ENCODE data around the gene RNU6-9. TPM values are rescaled to one million over a fixed set of nuclear protein-coding genes. Genes with fewer than 3 reads are reported as not detected.

RNU6-9 gene
- polyA plus RNA-seq, 5 donors, result not detected

DNA sequence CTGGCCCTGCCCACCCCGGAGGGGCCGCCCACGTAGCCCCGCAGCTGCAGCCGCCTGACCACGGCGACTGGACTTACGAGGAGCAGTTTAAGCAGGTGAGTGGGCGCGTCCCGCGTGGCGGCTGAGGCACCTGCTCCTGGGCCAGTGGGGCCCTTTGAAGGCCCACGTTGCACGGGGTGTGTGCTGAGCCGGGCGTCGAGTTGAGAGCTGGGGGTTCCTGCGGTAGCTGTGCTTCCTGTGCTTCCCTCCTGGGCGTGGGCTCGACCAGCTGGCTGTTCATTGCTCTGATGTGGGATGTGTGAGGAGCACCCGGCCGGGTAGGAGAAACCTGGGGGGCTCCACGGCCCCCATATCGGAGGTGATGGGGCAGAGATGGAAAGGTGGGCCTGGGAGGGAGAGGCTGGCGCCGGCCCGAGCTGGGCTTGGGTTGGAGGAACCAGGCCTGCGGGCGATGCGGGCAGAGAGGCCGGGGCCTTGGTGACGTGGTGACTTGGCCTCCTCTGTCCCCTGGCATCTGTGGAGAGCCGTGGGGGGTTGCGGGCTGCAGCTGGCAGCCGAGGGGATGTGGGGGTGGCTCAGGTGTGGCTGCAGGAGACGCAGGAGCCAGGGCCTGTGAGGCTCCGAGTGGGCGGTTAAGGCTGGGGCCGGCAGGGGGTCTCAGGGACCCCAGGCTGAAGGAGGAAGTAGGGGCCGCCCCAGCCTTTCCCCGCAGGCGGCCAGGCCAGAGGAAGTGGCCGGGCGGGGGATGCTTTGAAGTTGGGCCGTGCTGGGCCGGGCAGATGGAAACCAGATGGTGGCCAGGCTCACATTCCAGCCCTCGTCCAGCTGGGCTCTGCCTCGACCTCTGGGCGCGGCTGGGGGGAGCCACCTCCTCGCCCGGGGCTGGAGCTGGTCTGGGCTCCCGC lies 39.6 kb downstream of the RNU6-9 start:
- DNase-seq, result peak; percentile 85 to 86

DNA sequence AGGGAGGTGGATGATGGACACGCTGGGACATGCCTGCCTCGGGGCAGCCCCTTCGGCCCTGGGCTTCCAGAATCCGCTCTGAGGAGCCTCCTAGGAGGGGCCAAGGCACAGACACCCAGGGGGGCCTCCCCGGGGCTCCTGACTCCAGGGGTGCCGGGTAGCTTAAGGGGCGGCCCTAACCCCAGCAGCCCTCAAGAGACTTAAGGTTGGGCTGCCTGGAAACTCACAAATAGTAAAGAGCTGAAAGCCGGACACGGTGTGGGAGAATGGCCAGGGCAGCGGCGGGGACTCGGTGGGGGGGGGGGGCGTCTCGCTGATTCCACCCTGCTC lies 40.2 kb downstream of the RNU6-9 start:
- no peak for DNase-seq

DNA sequence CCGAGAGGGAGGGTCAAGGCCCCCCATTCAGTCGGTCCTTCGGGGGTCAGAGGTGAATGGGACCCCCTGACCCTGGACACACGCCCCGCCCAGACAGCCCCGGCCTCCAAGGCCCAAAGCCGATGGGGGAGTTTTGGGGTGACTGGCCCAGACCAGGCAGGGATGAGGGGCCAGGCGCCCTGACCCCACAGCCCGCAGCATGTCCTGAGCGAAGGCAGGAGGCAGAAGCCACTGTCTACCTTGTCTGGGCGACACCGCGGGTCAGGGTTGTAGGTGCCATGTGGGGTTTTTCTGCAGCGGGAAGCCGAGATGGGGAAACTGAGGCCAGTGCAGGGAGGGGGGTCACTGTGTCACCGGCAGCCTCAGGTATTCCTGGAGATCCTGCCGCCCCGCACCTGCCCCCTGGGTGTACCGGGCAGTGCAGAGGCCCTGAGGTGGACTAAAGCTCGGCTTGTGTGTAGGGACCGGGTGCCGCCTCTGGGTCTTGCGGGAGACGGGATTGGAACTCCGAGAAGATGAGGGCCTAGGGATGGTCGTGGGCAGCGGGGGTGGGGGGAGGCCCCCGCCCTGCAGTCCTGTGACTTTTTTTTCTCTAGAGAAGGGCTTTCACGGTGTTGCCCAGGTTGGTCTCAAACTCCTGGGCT lies 41.0 kb downstream of the RNU6-9 start:
- no peak for DNase-seq

DNA sequence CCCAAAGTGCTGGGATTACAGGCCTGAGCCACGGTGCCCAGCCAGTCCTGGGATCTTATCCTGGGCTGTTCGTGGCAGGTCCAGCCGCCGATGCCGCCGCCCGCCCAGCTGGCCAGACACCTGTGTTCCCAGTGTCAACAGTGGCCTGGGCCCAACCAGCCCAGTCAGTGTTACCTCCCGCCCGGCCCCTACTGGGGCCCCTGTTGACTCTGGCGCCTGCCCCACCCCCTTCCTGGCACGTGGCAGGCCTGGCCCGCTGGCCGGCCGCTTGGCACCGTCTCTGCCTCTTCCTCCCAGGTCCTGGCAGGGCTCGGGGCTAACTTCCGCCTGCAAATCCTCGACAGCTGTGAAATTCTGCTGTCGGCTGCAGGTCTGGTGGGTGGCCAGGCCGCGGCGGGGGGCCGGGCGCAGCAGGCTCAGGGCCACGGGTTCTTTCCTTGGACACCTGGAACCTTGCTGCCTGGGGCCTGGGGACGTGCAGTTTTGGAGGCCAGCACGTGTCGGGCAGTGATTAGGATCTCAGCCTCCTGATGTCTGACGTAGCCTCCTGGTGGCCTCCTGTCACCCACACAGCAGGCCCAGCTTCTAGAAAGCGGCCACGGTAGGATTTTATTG lies 41.7 kb downstream of the RNU6-9 start:
- DNase-seq, result peak; percentile 92 to 94

DNA sequence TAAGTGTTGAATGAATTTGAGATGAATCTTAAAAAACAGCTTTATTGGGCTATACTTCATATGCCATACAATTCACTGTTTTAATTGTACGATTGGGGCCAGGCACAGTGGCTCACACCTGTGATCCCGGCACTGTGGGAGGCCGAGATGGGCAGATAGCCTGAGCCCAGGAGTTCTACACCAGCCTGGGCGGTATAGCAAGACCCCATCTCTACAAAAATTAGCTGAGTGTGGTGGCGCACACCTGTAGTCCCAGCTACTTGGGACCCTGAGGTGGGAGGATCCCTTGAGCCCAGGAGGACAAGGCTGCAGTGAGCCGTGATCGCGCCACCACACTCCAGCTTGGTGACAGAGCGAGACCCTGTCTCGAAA lies 42.9 kb downstream of the RNU6-9 start:
- DNase-seq, result no peak

DNA sequence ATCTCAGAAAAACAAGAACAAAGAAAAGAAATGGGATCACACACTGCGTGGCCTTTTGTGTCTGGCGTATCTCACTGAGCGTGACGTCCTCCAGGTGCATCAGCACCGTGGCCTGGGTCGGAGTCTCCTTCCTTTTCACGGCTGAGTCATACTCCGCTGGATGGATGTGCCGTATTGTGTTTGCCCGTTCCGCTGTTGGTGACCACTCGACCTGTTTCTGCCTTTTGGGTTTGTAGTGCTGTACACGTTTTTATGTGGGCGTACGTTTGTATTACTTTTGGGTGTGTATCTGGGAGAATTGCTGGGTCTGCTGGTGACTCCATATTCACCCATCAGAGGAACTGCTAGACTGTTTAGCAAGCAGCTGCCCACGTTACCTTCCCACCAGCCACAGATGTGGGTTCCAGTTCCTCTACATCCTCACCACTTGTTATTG lies 44.0 kb downstream of the RNU6-9 start:
- no peak for DNase-seq

DNA sequence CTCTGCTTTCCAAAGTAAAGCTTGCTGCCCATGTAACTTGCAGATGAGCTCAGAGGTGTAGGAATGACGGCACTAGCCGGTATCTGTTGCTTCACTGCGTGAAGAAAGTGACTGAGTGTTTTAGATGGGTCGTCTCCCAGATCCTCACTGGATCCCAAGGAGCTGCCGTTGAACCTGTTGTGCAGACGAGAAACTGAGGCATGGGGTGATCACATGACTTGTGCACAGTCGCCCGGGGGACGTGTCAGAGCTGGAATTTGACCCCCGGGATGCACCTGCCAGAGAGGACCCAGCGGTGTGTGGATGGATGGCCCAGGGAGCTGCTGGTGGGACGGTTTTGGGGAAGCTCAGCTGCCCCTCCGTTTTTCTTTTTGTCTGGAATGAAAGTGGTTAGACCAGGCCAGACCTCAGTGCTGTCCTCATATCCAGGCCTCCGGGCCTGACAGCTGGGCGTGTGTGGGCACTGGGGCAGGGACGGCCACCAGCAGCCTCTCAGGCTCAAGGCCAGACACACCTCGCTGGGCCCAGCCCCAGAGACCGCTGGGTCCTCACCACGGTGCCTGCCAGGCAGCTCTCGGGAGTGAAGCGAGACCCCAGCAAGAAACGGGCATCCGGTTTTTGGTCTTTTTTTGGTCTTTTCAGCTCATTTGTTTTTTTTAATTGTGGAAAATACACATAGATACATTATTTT lies 45.1 kb downstream of the RNU6-9 start:
- no peak for DNase-seq

DNA sequence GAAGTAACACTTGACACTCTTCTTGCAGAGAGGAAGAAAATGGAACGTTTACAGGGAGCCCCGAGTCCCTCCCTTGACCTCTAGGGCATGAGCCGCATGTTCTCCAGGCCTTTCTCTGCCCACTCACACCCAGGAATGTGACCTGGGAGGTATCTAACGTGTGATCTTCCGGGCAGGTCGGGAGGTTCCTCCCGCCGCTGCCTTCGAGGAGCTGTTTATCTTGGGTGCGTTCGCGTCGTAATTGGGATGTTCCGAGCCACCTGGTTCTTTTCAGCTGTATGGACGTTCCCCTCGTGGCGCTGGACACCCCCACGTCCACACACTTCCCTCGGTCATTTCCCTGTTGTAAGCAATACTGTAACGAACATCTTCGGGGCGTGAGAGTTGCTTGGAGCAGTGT lies 46.2 kb downstream of the RNU6-9 start:
- no peak for DNase-seq

DNA sequence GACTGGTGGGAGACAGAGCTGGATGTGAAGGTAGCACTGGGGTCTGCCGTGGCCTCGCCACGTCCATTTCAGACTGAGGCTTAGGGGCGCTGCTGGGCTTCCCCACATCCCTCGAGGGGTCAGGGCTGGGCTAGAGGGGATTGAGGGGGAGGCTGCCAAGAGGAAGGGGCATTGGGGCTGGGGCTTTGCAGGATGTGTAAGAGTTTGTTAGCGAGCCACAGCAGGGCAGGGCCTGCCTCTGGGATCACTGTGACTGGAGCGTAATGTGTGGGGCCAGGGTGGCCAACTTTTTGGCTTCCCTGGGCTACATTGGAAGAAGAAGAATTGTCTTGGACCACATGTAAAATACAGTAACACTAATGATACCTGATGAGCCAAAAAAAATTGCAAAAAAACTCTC lies 46.6 kb downstream of the RNU6-9 start:
- DNase-seq, result no peak

DNA sequence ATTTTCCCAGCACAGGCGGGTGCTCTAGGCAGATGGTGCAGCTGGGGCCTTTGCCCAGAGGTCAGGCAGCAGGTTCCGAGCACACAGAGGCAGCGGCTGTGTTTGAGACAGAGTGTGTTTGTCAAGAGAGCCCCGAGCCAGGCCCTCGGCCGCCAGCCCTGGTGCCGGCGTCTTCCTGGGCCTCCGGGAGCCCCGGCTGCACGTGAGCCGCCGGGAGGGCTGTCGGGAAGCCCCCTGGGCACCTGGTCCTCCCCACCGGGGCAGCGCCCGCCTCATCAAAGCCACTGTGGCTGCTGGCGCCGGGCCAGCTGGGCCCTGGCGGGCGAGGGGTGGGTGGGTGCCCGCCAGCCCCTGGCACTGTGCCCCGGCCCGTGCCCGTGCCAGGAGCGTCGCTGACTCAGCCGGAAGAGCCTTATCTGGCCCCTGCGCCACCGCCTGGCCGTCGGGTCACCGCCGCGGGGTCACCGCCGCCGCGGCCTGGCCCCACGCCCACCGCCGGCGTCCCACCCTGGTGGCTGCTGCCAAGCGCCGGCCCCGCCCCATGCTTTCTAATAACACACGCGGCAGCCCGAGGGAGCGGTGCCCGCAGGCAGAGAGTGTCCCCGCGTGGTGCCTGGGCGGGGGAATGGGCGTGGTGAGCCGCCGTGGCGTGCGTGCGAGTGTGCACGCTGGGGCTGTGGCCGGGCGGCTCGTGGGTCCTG lies 47.5 kb downstream of the RNU6-9 start:
- no peak for DNase-seq

DNA sequence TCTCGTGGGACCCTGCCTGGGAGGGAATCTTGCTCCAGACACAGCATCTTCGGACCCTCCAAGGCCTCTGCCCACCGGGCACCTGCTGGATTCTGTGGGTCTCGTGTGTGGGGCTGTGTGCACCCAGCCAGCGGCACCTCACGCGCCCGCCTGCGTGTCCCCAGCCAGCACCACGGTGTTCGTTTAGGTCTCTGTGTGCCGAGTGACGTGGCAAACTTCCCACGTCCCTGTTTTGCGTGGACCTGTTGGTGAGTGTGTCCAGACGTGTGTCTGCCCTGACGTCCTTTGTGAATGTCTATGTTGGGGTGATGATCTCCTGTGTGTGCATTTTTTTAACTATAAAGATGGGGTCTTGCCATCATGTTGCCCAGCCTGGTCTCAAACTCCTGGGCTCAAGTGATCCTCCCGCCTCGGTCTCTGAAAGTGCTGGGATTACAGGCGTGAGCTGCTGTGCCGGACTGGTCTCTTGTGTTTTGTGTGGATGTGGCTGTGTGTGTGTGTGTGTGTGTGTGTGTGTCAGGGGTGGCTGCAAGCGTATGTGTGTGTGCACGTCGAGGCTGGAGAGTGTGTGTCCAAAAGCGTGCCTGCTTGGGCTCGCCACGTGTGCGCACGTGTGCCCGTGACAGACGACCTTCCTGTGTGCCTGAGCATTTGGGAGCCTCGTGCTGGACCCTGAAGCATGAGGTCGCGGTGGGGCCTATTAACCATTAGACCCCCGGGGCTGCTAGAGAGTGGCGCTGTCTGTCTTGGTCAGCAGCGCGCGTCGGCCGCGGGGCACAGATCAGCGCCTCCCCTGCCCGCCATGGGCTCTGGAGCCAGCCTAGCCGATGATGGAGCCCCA lies 48.2 kb downstream of the RNU6-9 start:
- no peak for DNase-seq

DNA sequence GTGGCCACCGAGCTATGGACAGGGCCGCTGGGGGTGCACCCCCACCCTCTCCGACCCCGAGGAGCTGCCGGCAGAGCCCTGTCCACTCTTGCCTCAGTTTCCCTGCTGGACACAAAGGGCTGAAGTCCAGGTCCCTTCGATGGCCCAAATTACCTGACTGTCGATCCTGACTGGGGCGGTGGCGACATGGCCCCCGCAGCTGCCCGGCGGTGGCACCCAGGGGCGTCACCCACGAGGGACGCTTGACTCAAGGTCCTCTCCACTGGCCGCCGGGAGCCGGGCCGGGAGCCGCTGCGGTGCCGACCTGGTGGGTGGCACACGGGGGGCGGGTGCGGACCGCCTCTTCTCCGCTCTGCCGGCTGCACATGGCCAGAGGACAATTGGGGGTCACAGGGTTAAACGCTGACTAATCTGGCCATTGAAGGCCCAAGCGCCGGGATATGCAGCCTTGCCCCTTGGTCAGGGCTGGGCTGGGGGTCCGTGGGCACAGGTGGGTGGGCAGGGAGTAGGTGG lies 48.9 kb downstream of the RNU6-9 start:
- no peak for DNase-seq

Other genes starting within 250 kb of the RNU6-9 start
- 10 to 100 TPM; 13.8 to 33.6 (median 19.8) TPM for gene RNF126, start 230.3 kb upstream of the RNU6-9 start, polyA plus RNA-seq (ENCODE audit: insufficient read depth in 1 of 5, insufficient read length in 5 of 5, low replicate concordance in 1 of 5)
- 10 to 100 TPM in 3 of 5 donors, 1 to 10 TPM in 2; 7.0 to 17.2 (median 12.9) TPM for gene FSTL3, start 217.1 kb upstream of the RNU6-9 start, polyA plus RNA-seq (ENCODE audit: insufficient read depth in 1 of 5, insufficient read length in 5 of 5, low replicate concordance in 1 of 5)
- gene PRSS57, start 198.0 kb upstream of the RNU6-9 start, polyA plus RNA-seq (ENCODE audit: insufficient read depth in 1 of 5, insufficient read length in 5 of 5, low replicate concordance in 1 of 5), result under 1 TPM in 4 of 5 donors, not detected in 1; 0.14 to 0.64 (median 0.39) TPM
- 10 to 100 TPM; 32.5 to 62.8 (median 43.2) TPM for gene PALM, start 184.5 kb upstream of the RNU6-9 start, polyA plus RNA-seq (ENCODE audit: insufficient read depth in 1 of 5, insufficient read length in 5 of 5, low replicate concordance in 1 of 5)
- 10 to 100 TPM in 2 of 5 donors, 1 to 10 TPM in 3; 5.7 to 17.2 (median 9.4) TPM for gene MISP, start 142.4 kb upstream of the RNU6-9 start, polyA plus RNA-seq (ENCODE audit: insufficient read depth in 1 of 5, insufficient read length in 5 of 5, low replicate concordance in 1 of 5)
- gene PTBP1, start 96.0 kb upstream of the RNU6-9 start, polyA plus RNA-seq (ENCODE audit: insufficient read depth in 1 of 5, insufficient read length in 5 of 5, low replicate concordance in 1 of 5), result 100 to 1,000 TPM; 294 to 375 (median 310) TPM
- 10 to 100 TPM in 1 of 5 donors, 1 to 10 TPM in 4; 3.0 to 13.7 (median 7.1) TPM for gene PLPPR3, start 71.5 kb upstream of the RNU6-9 start, polyA plus RNA-seq (ENCODE audit: insufficient read depth in 1 of 5, insufficient read length in 5 of 5, low replicate concordance in 1 of 5)
- gene AZU1, start 65.6 kb upstream of the RNU6-9 start, polyA plus RNA-seq (ENCODE audit: insufficient read depth in 1 of 5, insufficient read length in 5 of 5, low replicate concordance in 1 of 5), result 1 to 10 TPM; 1.4 to 4.4 (median 1.9) TPM
- gene PRTN3, start 52.5 kb upstream of the RNU6-9 start, polyA plus RNA-seq (ENCODE audit: insufficient read depth in 1 of 5, insufficient read length in 5 of 5, low replicate concordance in 1 of 5), result 1 to 10 TPM; 1.4 to 3.4 (median 2.2) TPM
- 1 to 10 TPM in 2 of 5 donors, under 1 TPM in 3; 0.20 to 1.7 (median 0.75) TPM for gene ELANE, start 41.2 kb upstream of the RNU6-9 start, polyA plus RNA-seq (ENCODE audit: insufficient read depth in 1 of 5, insufficient read length in 5 of 5, low replicate concordance in 1 of 5)
- 10 to 100 TPM in 1 of 5 donors, 1 to 10 TPM in 4; 4.7 to 31.4 (median 6.3) TPM for gene CFD, start 33.8 kb upstream of the RNU6-9 start, polyA plus RNA-seq (ENCODE audit: insufficient read depth in 1 of 5, insufficient read length in 5 of 5, low replicate concordance in 1 of 5)
- 10 to 100 TPM; 36.7 to 76.2 (median 51.0) TPM for gene MED16, start 297 bp upstream of the RNU6-9 start, polyA plus RNA-seq (ENCODE audit: insufficient read depth in 1 of 5, insufficient read length in 5 of 5, low replicate concordance in 1 of 5)
- 10 to 100 TPM; 27.5 to 61.8 (median 37.1) TPM for gene R3HDM4, start 19.7 kb downstream of the RNU6-9 start, polyA plus RNA-seq (ENCODE audit: insufficient read depth in 1 of 5, insufficient read length in 5 of 5, low replicate concordance in 1 of 5)
- under 1 TPM in 1 of 5 donors, not detected in 4; 0.15 TPM for gene KISS1R, start 23.8 kb downstream of the RNU6-9 start, polyA plus RNA-seq (ENCODE audit: insufficient read depth in 1 of 5, insufficient read length in 5 of 5, low replicate concordance in 1 of 5)
- gene ARID3A, start 32.6 kb downstream of the RNU6-9 start, polyA plus RNA-seq (ENCODE audit: insufficient read depth in 1 of 5, insufficient read length in 5 of 5, low replicate concordance in 1 of 5), result 10 to 100 TPM; 17.0 to 28.0 (median 20.3) TPM
- gene WDR18, start 90.9 kb downstream of the RNU6-9 start, polyA plus RNA-seq (ENCODE audit: insufficient read depth in 1 of 5, insufficient read length in 5 of 5, low replicate concordance in 1 of 5), result 10 to 100 TPM; 22.3 to 47.6 (median 30.8) TPM
- 1 to 10 TPM in 2 of 5 donors, under 1 TPM in 3; 0.31 to 1.6 (median 0.69) TPM for gene GRIN3B, start 106.9 kb downstream of the RNU6-9 start, polyA plus RNA-seq (ENCODE audit: insufficient read depth in 1 of 5, insufficient read length in 5 of 5, low replicate concordance in 1 of 5)
- gene TMEM259, start 127.6 kb downstream of the RNU6-9 start, polyA plus RNA-seq (ENCODE audit: insufficient read depth in 1 of 5, insufficient read length in 5 of 5, low replicate concordance in 1 of 5), result 100 to 1,000 TPM in 2 of 5 donors, 10 to 100 TPM in 3; 70.9 to 132 (median 98.4) TPM
- not detected for gene RNU6-2, start 128.0 kb downstream of the RNU6-9 start, polyA plus RNA-seq (ENCODE audit: insufficient read depth in 1 of 5, insufficient read length in 5 of 5, low replicate concordance in 1 of 5)
- 100 to 1,000 TPM; 128 to 196 (median 157) TPM for gene CNN2, start 133.1 kb downstream of the RNU6-9 start, polyA plus RNA-seq (ENCODE audit: insufficient read depth in 1 of 5, insufficient read length in 5 of 5, low replicate concordance in 1 of 5)
- gene ABCA7, start 146.6 kb downstream of the RNU6-9 start, polyA plus RNA-seq (ENCODE audit: insufficient read depth in 1 of 5, insufficient read length in 5 of 5, low replicate concordance in 1 of 5), result 1 to 10 TPM; 2.8 to 6.1 (median 4.7) TPM
- 10 to 100 TPM in 3 of 5 donors, 1 to 10 TPM in 2; 7.8 to 15.8 (median 10.2) TPM for gene ARHGAP45, start 173.7 kb downstream of the RNU6-9 start, polyA plus RNA-seq (ENCODE audit: insufficient read depth in 1 of 5, insufficient read length in 5 of 5, low replicate concordance in 1 of 5)
- 100 to 1,000 TPM; 107 to 191 (median 115) TPM for gene POLR2E, start 201.9 kb downstream of the RNU6-9 start, polyA plus RNA-seq (ENCODE audit: insufficient read depth in 1 of 5, insufficient read length in 5 of 5, low replicate concordance in 1 of 5)
- 100 to 1,000 TPM; 141 to 288 (median 176) TPM for gene GPX4, start 210.5 kb downstream of the RNU6-9 start, polyA plus RNA-seq (ENCODE audit: insufficient read depth in 1 of 5, insufficient read length in 5 of 5, low replicate concordance in 1 of 5)